Measurements from ENCODE around the gene IKZF3. TPM values are rescaled to one million over a fixed set of nuclear protein-coding genes. Genes with fewer than 3 reads are reported as not detected.

The IKZF3 gene
- polyA plus RNA-seq, 1 of the 3 experiments (the other 2 are of a cell fraction): not detected

DNA sequence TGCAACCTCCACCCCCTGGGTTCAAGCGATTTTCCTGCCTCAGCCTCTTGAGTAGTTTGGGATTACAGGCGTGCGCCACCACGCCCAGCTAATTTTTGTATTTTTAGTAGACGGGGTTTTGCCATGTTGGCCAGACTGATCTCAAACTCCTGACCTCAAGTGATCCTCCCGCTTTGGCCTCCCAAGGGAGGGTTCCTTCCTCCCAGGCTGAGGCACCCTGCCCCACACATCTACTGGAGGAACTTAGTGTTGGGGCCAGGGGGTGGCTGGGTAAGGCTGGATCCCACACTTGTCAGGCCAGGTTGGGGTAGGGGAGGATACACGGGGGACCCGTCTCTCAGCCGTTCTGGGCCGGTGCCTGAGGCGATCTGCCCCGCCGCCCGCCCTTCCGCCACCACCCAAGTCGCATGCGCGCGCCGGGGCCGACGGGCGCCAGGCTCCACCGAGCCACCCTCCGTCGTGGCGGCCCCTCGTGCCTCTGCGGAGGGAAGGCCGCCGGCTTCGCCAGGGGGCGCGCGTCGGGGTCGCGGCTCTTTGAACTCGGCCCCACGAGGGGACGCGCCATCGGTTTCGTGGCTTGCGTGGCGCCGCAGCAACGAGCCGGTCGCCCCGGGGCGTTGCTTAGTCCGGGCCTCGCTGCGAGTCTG lies 110.5 kb downstream of the IKZF3 start:
- Histone ChIP-seq H3K36me3 (replicated peaks in 1 of 2; ENCODE audit: control insufficient read depth in 1 of 2, insufficient read depth in 2 of 2, low read length in 1 of 2) (no peaks in the 10 kb centered on the region), H3K4me1 (ENCODE audit: control insufficient read depth in 1 of 2, insufficient read depth in 2 of 2, low read depth in 1 of 2, low read length in 1 of 2) (peaks cover 0 to 12% of the 10 kb centered on the region in 2 experiments; a peak in 1 of 4 replicates), H3F3A (replicated peaks; ENCODE audit: insufficient read depth) (peaks cover 5% of the 10 kb centered on the region), H3K27me3 (ENCODE audit: insufficient read depth) (peaks cover 15% of the 10 kb centered on the region; the same call in 1 of the 2 replicates), H4K20me1 (ENCODE audit: insufficient read depth) (no peaks in the 10 kb centered on the region), H3K79me2 (ENCODE audit: insufficient read depth) (no peaks in the 10 kb centered on the region), H3K4me2 (peak overlapping the region; percentile 96), H3K9ac (peak overlapping the region; percentile 70; the same call in 1 of the 2 replicates), H2AFZ (ENCODE audit: low read depth) (peak overlapping the region; percentile 88; the same call in 1 of the 2 replicates), H3K27ac (ENCODE audit: low read depth in 2 of 2, low read length in 1 of 2) (peak overlapping the region in 1 of 2 experiments; percentile 72; a peak in 2 of 4 replicates), H3K4me3 (ENCODE audit: low read depth in 2 of 2, low read length in 1 of 2) (peak overlapping the region; percentile 60 to 62), H3K9me2 (no peaks in the 10 kb centered on the region), H3K9me3 (no peaks in the 10 kb centered on the region)
- 32% methylated on average over 23 of the region's 55 CpGs for WGBS (ENCODE audit: low lambda C conversion rate)
- CTCF ChIA-PET: interaction anchor here (0.7 to 3.1 kb wide), 9 partner anchors 11 to 177 kb away, joined by 3 to 21 read pairs (median 4); partner anchors contain the start of genes MIEN1 and PGAP3
- DNase-seq: peak; percentile 88
- POLR2A ChIA-PET: no interaction called here
- TF ChIP-seq, protein P1, sequence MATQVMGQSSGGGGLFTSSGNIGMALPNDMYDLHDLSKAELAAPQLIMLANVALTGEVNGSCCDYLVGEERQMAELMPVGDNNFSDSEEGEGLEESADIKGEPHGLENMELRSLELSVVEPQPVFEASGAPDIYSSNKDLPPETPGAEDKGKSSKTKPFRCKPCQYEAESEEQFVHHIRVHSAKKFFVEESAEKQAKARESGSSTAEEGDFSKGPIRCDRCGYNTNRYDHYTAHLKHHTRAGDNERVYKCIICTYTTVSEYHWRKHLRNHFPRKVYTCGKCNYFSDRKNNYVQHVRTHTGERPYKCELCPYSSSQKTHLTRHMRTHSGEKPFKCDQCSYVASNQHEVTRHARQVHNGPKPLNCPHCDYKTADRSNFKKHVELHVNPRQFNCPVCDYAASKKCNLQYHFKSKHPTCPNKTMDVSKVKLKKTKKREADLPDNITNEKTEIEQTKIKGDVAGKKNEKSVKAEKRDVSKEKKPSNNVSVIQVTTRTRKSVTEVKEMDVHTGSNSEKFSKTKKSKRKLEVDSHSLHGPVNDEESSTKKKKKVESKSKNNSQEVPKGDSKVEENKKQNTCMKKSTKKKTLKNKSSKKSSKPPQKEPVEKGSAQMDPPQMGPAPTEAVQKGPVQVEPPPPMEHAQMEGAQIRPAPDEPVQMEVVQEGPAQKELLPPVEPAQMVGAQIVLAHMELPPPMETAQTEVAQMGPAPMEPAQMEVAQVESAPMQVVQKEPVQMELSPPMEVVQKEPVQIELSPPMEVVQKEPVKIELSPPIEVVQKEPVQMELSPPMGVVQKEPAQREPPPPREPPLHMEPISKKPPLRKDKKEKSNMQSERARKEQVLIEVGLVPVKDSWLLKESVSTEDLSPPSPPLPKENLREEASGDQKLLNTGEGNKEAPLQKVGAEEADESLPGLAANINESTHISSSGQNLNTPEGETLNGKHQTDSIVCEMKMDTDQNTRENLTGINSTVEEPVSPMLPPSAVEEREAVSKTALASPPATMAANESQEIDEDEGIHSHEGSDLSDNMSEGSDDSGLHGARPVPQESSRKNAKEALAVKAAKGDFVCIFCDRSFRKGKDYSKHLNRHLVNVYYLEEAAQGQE (IDR thresholded peaks at IDR 0.05; ENCODE audit: low read depth, low read length): no peak
- TF ChIP-seq NRF1 (IDR thresholded peaks at IDR 0.05; ENCODE audit: low read depth, low read length): peak; percentile 41; the same call in 1 of the 2 replicates

DNA sequence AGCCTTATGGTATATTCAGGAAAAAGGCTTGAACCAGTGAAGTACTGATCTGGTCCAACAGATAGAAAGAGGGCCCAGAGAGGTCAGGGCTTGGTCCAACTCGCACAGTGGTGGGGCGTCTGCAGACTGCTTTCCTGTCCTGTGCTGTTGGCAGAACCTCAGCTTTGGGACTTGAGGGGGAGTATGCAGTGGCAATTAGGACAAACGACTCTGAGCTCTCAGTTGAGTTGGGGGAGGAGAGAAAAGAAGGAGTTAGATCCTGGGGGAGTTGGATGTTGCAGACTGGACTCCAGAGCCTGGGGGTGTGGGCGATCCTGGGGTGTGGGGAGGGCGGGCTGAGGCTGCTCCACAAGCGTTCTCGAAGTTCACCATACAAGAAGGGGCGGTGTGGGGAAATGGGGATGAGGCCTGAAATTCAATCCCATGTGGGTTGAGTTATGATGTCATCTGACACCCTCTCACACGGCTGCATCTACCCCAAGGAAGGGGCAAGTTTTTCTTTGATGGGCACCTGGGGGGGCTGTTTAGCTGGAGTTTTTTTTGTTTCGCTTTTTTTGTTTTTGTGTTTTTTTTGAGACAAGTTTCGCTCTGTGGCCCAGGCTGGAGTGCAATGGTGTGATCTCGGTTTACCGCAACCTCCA lies 111.8 kb downstream of the IKZF3 start:
- ChIA-PET POLR2A (interaction anchor here (1.8 kb wide), 1 partner anchor 131 kb away, joined by 5 read pairs; no protein-coding TSS in a partner anchor), CTCF (interaction anchor here (0.7 to 3.1 kb wide), 7 partner anchors 12 to 134 kb away, joined by 3 to 21 read pairs (median 5); partner anchors contain the start of genes MIEN1 and PGAP3)
- Histone ChIP-seq H3K4me3 (ENCODE audit: low read depth in 2 of 2, low read length in 1 of 2) (no peak overlapping the region), H3K4me1 (ENCODE audit: control insufficient read depth in 1 of 2, insufficient read depth in 2 of 2, low read depth in 1 of 2, low read length in 1 of 2) (peaks cover 0 to 12% of the 10 kb centered on the region in 2 experiments; a peak in 1 of 4 replicates), H3K27me3 (ENCODE audit: insufficient read depth) (peaks cover 4% of the 10 kb centered on the region; the same call in 1 of the 2 replicates), H3K4me2 (no peak overlapping the region), H3K9me3 (no peaks in the 10 kb centered on the region), H3F3A (replicated peaks; ENCODE audit: insufficient read depth) (peaks cover 5% of the 10 kb centered on the region), H3K9me2 (no peaks in the 10 kb centered on the region), H3K36me3 (replicated peaks in 1 of 2; ENCODE audit: control insufficient read depth in 1 of 2, insufficient read depth in 2 of 2, low read length in 1 of 2) (no peaks in the 10 kb centered on the region), H3K9ac (no peak overlapping the region), H2AFZ (ENCODE audit: low read depth) (no peak overlapping the region), H4K20me1 (ENCODE audit: insufficient read depth) (no peaks in the 10 kb centered on the region), H3K27ac (ENCODE audit: low read depth in 2 of 2, low read length in 1 of 2) (no peak overlapping the region), H3K79me2 (ENCODE audit: insufficient read depth) (no peaks in the 10 kb centered on the region)
- 89% methylated on average over 13 of the region's 13 CpGs for WGBS (ENCODE audit: low lambda C conversion rate)
- DNase-seq: no peak
- TF ChIP-seq, protein P2, sequence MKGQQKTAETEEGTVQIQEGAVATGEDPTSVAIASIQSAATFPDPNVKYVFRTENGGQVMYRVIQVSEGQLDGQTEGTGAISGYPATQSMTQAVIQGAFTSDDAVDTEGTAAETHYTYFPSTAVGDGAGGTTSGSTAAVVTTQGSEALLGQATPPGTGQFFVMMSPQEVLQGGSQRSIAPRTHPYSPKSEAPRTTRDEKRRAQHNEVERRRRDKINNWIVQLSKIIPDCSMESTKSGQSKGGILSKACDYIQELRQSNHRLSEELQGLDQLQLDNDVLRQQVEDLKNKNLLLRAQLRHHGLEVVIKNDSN (IDR thresholded peaks at IDR 0.05; ENCODE audit: borderline replicate concordance, low read depth): no peak
- no peak for TF ChIP-seq JUND (IDR thresholded peaks at IDR 0.05)

Data from SK-N-SH (cell line).